Heart left ventricle (tissue), 16 donors: ENCODE results near the gene TROAP. TPM values are rescaled to one million over a fixed set of nuclear protein-coding genes. Genes with fewer than 3 reads are reported as not detected.
"Not testable (repeated sequence)": the region's sequence is repeated elsewhere in the genome, so short reads cannot be mapped to it uniquely, and the experiment has no call there.

Experiments
- ATAC-seq, 4 donors: fragments of 200-7000 bp; cut with Tn5 transposase; one replicate each; pipeline ENCODE4 v1.9.1; 2020 to 2022; ENCODE audit warnings: moderate library complexity in 4 of 4, mild to moderate bottlenecking in 3 of 4, moderate number of reproducible peaks in 1 of 4
- DNase-seq, 5 donors: peaks; one replicate each; pipeline ENCODE4 v3.0.0-alpha.2; 2020
- H3K27ac ChIP-seq, 12 donors: fragments of 200-600 bp; sonication (generic) in 4 of 12; one replicate each; pipeline versions ENCODE4 v1.5.0 to v1.8.0; 2016 to 2022; ENCODE audit warnings: mild to moderate bottlenecking in 2 of 12
- H3K27me3 ChIP-seq, 9 donors: fragments of 200-600 bp; sonication (generic) in 2 of 9; one replicate each; pipeline versions ENCODE4 v1.5.1 to v1.8.0; 2016 to 2022; ENCODE audit warnings: mild to moderate bottlenecking in 3 of 9
- H3K36me3 ChIP-seq, 9 donors: fragments of 200-600 bp; sonication (generic) in 2 of 9; one replicate each; pipeline versions ENCODE4 v1.5.0 to v1.8.0; 2018 to 2022; ENCODE audit warnings: mild to moderate bottlenecking in 2 of 9
- H3K4me1 ChIP-seq, 12 donors: fragments of 200-600 bp; sonication (generic) in 4 of 12; one replicate each; pipeline versions ENCODE4 v1.5.0 to v1.8.0; 2016 to 2022; ENCODE audit warnings: mild to moderate bottlenecking in 3 of 12
- H3K4me3 ChIP-seq, 12 donors: fragments of 200-600 bp; sonication (generic) in 4 of 12; one replicate each; pipeline versions ENCODE4 v1.5.0 to v1.8.0; 2017 to 2022; ENCODE audit warnings: mild to moderate bottlenecking in 9 of 12, moderate library complexity in 4 of 12
- H3K9me3 ChIP-seq, 12 donors: fragments of 200-600 bp; sonication (generic) in 4 of 12; one replicate each; pipeline versions ENCODE4 v1.5.0 to v1.8.0; 2016 to 2022; ENCODE audit warnings: mild to moderate bottlenecking in 1 of 12
- POLR2A ChIP-seq, 2 donors: fragments of 450-650 bp; IDR thresholded peaks; one replicate each; pipeline ENCODE4 v1.6.1; 2017; ENCODE audit warnings: antibody characterized with exemption in 2 of 2, mild to moderate bottlenecking in 2 of 2, moderate library complexity in 2 of 2
- WGBS, 4 donors: extraction: QIAGEN DNeasy Blood & Tissue Kit in 2 of 4; methylation state at CpG; one replicate each; pipeline versions ENCODE4 v1.1.5 to v1.1.7; 2013 to 2018; 5-methylcytosine and 5-hydroxymethylcytosine counted together
- intact Hi-C, 10 donors: fragments of 100-400 bp; cut with DNase I; formaldehyde crosslinking; loops; one replicate each; pipeline versions ENCODE4 v1.11.1 to v1.14.2; 2022
- polyA plus RNA-seq, 2 donors: library from polyadenylated mRNA; stranded (reverse); fragments of 200-250 nt; gene quantifications; one replicate each; pipeline ENCODE4 v1.2.3, GENCODE V29; 2013
- total RNA-seq, 9 donors: library from RNA; depleted of rRNA in 2 of 9; stranded (reverse); fragments of >200 nt in 2 of 9; fragmentation: NEBNext Ultra II Directional in 3 of 9; extraction: Animal tissue kit (Norgen Biotek cat#: 25700) in 3 of 9; gene quantifications; one replicate each; pipeline versions ENCODE4 v1.1.0 to v1.2.4, GENCODE V29; 2016 to 2023
- TF ChIP-seq, protein P1 (sequence below), 12 donors: fragments of 200-600 bp; sonication (generic) in 4 of 12; IDR thresholded peaks; one replicate each; pipeline versions ENCODE4 v1.5.0 to v1.8.0; 2018 to 2022; ENCODE audit warnings: antibody characterized with exemption in 12 of 12, mild to moderate bottlenecking in 5 of 12
- donor health status: ischemic (EF 13 %, LVEDD 7.1; RV severe dilation, severe dysfunction).
- donor health status: healthy with polysubstance abuse.
- donor health status: DM: no; HTN: yes; CAD: no.
- donor health status: DM: no; HTN: no; CAD: no.
- donor health status: ischemic (EF 25% LVEDD 6.9; RV normal size, moderate dysfunction).
- donor health status: ischemic (EF 25% LVEDD 5.7; RV mildly dilated, moderate dysfunction).
- donor health status: healthy.
- donor health status: DM: yes; HTN: yes; CAD: no.
- donor health status: ischemic (EF 35%, LVEDD 5.7; RV mildly dilated, moderate dysfunction).
- donor health status: nonischemic (EF 11% LVEDD 7.7; RV severe dilation, severe dysfunction).
- donor health status: DM: yes; HTN: yes; CAD: no.
- donor health status: PGD.
- donor health status: ischemic (EF 29% LVEDD 5.4; RV normal size, mild dysfunction).
- donor health status: nonischemic (EF 23%, LVEDD 6.1; RV moderate dilation, normal function).

The TROAP gene
- total and polyA plus RNA-seq, 11 donors = 0.11 to 6.4 (median 0.75) TPM; not detected in 4

DNA sequence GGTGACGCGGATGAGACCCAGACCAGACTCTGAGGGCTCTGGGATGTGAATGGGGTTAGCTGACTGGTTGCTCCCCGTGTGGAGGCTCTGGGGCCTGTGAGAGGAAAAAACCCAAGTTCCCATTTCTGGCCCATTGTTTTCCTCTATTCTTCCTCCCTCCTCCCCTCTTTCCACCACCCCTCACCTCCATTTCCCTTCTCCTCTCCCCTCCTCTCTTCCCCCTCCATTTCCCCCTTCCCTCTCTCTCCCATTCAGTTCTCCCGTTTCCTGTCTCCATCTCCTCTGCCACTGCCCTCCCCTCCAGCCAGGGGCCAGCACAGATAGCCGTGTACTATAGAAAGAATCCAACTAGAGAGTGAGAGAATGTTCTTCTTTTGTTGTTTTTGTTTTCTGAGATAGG, 40.8 kb upstream of the TROAP start:
- 72 to 82% (median 78%) methylated on average over 5 of the region's 5 CpGs for WGBS, 4 donors
- Histone ChIP-seq H3K9me3 (no peaks in the 10 kb centered on the region), H3K4me3 (no peak overlapping the region), H3K4me1 (peaks cover 0 to 3% (median 0%) of the 10 kb centered on the region in 12 donors), H3K27ac (no peak overlapping the region), H3K27me3 (peaks cover 0 to 15% (median 2%) of the 10 kb centered on the region in 9 donors), H3K36me3 (no peaks in the 10 kb centered on the region)
- ATAC-seq (no peak), DNase-seq (no peak)
- intact Hi-C loops = loop anchor here in 1 of 10 donors (10.0 kb wide), 1 partner anchor 232 kb away; no protein-coding TSS in a partner anchor
- no peak for TF ChIP-seq POLR2A (IDR thresholded peaks at IDR 0.05)
- TF ChIP-seq, protein P1, sequence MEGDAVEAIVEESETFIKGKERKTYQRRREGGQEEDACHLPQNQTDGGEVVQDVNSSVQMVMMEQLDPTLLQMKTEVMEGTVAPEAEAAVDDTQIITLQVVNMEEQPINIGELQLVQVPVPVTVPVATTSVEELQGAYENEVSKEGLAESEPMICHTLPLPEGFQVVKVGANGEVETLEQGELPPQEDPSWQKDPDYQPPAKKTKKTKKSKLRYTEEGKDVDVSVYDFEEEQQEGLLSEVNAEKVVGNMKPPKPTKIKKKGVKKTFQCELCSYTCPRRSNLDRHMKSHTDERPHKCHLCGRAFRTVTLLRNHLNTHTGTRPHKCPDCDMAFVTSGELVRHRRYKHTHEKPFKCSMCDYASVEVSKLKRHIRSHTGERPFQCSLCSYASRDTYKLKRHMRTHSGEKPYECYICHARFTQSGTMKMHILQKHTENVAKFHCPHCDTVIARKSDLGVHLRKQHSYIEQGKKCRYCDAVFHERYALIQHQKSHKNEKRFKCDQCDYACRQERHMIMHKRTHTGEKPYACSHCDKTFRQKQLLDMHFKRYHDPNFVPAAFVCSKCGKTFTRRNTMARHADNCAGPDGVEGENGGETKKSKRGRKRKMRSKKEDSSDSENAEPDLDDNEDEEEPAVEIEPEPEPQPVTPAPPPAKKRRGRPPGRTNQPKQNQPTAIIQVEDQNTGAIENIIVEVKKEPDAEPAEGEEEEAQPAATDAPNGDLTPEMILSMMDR (IDR thresholded peaks at IDR 0.05) = no peak

DNA sequence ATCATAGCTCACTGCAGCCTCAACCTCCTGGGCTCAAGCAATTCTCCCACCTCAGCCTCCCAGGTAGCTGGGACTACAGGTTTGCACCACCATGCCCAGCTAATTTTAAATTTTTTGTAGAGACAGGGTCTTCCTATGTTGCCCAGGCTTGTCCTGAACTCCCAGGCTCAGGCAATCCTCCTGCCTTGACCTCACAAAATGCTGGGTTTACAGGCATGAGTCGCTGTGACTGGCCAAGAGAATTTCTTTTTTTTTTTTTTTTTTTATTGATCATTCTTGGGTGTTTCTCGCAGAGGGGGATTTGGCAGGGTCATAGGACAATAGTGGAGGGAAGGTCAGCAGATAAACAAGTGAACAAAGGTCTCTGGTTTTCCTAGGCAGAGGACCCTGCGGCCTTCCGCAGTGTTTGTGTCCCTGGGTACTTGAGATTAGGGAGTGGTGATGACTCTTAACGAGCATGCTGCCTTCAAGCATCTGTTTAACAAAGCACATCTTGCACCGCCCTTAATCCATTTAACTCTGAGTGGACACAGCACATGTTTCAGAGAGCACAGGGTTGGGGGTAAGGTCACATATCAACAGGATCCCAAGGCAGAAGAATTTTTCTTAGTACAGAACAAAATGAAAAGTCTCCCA, 40.2 kb upstream of the TROAP start:
- not testable (repeated sequence) for ATAC-seq, H3K36me3 ChIP-seq, H3K27ac ChIP-seq, H3K9me3 ChIP-seq, H3K4me1 ChIP-seq, DNase-seq, H3K4me3 ChIP-seq
- intact Hi-C loops = loop anchor here in 1 of 10 donors (10.0 kb wide), 1 partner anchor 232 kb away; no protein-coding TSS in a partner anchor
- H3K27me3 ChIP-seq = peaks cover 0 to 18% (median 3%) of the 10 kb centered on the region in 9 donors
- WGBS, 4 donors = 80 to 93% (median 88%) methylated on average over 2 of the region's 6 CpGs

DNA sequence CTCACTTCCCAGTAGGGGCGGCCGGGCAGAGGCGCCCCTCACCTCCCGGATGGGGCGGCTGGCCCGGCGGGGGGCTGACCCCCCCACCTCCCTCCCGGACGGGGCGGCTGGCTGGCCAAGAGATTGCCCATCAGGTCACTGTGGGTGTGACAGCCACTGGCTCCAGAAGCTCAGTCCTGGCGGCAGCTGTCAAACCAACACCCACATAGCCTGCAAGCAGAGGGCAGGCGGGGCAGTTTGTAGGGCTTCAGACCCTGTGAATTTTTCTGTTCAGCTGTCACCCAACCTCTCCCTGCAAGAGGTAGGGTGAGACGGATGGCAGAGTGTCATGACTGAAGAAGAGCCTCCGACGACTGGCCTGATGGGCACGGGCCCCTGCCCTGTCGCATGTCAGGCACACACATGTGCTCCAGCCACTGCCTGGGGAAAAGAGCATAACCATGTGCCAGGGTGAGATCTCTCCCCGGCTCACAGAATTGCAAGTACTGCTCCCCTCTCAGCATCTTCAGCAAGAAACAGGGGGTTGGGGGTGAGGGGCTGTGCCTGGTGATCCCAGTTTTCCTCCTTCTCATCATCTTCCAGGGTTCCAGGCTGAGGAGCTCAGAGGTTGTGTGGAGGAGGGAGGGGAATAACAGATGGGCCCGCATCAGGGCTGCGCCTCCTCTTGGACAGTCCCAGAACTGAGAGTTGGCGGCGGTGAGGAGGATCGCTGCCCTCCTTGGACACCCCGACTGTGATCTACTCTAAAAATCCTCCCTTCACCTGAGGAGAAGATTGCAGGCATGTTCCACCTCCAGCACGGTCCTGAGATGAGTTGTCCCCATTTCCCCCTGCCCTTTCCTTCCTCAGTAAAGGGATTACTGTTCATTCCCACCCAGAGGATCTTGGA, 39.3 kb upstream of the TROAP start:
- WGBS, 4 donors = 85 to 88% (median 87%) methylated on average over 18 to 25 of the region's 25 CpGs
- Histone ChIP-seq H3K27me3 (peaks cover 0 to 22% (median 3%) of the 10 kb centered on the region in 9 donors), H3K4me3 (no peak overlapping the region), H3K27ac (no peak overlapping the region), H3K9me3 (no peaks in the 10 kb centered on the region), H3K36me3 (no peaks in the 10 kb centered on the region), H3K4me1 (peaks cover 0 to 3% (median 0%) of the 10 kb centered on the region in 12 donors)
- DNase-seq = no peak
- intact Hi-C loops = loop anchor here in 1 of 10 donors (10.0 kb wide), 1 partner anchor 231 kb away; no protein-coding TSS in a partner anchor
- no peak for TF ChIP-seq POLR2A (IDR thresholded peaks at IDR 0.05)
- TF ChIP-seq, protein P1 (IDR thresholded peaks at IDR 0.05) = no peak
- no peak for ATAC-seq

DNA sequence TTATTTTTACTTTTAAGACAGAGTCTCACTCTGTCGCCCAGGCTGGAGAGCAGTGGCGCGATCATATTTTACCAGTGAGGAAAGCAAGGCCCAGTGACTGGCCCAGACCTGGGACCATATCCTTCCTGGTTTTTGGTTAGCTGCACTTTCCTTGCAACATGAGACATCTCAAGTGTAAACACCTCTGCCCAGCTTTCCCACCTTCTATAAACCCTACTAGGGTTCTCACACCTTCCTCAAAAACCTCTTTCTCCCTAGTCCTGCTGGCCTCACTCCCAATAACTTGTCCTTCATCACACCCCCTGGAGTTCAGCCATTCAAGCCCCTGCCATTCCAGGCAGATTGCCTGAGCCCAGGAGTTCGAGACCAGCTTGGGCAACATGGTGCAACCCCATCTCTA, 38.4 kb upstream of the TROAP start:
- H3K9me3 ChIP-seq = no peaks in the 10 kb centered on the region
- ATAC-seq (no peak), DNase-seq (no peak)
- H3K4me3 ChIP-seq = no peak overlapping the region
- H3K27me3 ChIP-seq = peaks cover 0 to 28% (median 3%) of the 10 kb centered on the region in 9 donors
- H3K4me1 ChIP-seq = peaks cover 0 to 3% (median 0%) of the 10 kb centered on the region in 12 donors
- no peak overlapping the region for H3K27ac ChIP-seq
- TF ChIP-seq, protein P1 (IDR thresholded peaks at IDR 0.05) = no peak
- no peak for TF ChIP-seq POLR2A (IDR thresholded peaks at IDR 0.05)
- intact Hi-C loops = loop anchor here in 6 of 10 donors (5.0 to 10.0 kb wide), 5 partner anchors 53 to 230 kb away; partner anchors contain the start of genes C1QL4 (in 3 of the 6) and DNAJC22 (in 1 of the 6)
- 90 to 97% (median 92%) methylated on average over 4 of the region's 4 CpGs for WGBS, 4 donors
- no peaks in the 10 kb centered on the region for H3K36me3 ChIP-seq
